Transverse colon (tissue), 4 donors: ENCODE data around the gene TRPM2.

ENCODE experiments used
- POLR2AphosphoS5 ChIP-seq, 3 donors: sonication (generic); formaldehyde crosslinking; IDR thresholded peaks; one replicate each; pipeline ENCODE4 v1.6.1; 2016; ENCODE audit warnings: antibody characterized with exemption in 3 of 3
- TF ChIP-seq, protein P1 (sequence below), 5 experiments: fragments of 200-600 bp in 3 of 5; fragments of 450-650 bp in 2 of 5; sonication (generic) in 3 of 5; IDR thresholded peaks; 1 replicate in 2 of 5; 2 replicates in 3 of 5; pipeline ENCODE4 v1.5.1; 2016 to 2017; ENCODE audit warnings: antibody characterized with exemption in 5 of 5, inconsistent platforms in 3 of 5, mild to moderate bottlenecking in 2 of 5, moderate library complexity in 1 of 5

DNA sequence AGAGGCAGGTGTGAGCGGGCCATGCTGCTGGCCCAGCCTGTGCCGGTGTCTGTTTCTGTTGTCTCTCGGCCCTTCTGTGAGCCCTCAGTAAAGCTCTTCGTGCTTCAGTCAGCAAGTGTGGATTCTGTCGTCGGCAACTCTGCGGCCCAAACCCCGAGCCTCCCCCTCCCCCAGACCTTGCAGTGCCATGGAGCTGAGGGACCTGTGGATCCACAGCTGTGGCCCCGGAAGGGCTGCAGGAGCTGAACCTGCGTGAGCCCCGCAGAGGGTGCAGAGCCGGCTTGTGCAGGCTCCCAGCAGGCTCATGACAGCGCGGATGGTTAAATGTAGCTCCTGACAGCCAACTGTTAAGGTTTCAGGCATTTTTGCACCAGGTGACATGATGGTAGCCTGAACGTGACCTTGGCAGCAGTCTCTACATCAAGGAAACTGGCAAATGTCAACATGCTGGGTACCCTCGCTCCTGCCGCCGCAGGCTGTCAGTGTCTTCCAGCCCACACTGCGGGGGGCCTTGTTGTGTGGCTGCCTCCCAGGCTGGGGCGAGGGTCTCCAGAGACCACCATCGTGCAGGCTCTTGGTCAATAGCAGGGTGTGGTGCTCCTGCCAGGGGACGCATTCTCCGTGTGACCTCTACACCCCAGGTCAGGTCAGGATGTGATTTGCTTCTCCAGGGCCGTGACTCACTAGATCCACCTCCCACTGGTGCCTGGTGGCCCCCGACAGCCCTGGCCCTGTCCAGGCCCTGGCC, 108.8 kb downstream of the TRPM2 start:
- TF ChIP-seq, protein P1, sequence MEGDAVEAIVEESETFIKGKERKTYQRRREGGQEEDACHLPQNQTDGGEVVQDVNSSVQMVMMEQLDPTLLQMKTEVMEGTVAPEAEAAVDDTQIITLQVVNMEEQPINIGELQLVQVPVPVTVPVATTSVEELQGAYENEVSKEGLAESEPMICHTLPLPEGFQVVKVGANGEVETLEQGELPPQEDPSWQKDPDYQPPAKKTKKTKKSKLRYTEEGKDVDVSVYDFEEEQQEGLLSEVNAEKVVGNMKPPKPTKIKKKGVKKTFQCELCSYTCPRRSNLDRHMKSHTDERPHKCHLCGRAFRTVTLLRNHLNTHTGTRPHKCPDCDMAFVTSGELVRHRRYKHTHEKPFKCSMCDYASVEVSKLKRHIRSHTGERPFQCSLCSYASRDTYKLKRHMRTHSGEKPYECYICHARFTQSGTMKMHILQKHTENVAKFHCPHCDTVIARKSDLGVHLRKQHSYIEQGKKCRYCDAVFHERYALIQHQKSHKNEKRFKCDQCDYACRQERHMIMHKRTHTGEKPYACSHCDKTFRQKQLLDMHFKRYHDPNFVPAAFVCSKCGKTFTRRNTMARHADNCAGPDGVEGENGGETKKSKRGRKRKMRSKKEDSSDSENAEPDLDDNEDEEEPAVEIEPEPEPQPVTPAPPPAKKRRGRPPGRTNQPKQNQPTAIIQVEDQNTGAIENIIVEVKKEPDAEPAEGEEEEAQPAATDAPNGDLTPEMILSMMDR (IDR thresholded peaks at IDR 0.05): no peak
- no peak for TF ChIP-seq POLR2AphosphoS5 (IDR thresholded peaks at IDR 0.05)
